GM06990 (cell line): Measurements from ENCODE around the gene MEI1.
"Not testable (repeated sequence)": the region's sequence is repeated elsewhere in the genome, so short reads cannot be mapped to it uniquely, and the experiment has no call there.

Source experiments
- DNase-seq: peaks from one replicate; pipeline ENCODE4 v3.0.0-alpha.2; 2011; ENCODE audit not compliant: insufficient read length; ENCODE audit errors: extremely low read depth
- H3K27me3 ChIP-seq: replicated peaks from 2 replicates; pipeline ENCODE4 v1.6.0; 2011; ENCODE audit warnings: low read length; ENCODE audit not compliant: control insufficient read depth, insufficient read depth
- H3K36me3 ChIP-seq: 2 replicates; pipeline ENCODE4 v1.5.1; 2011; ENCODE audit warnings: low read length; ENCODE audit not compliant: control insufficient read depth, insufficient read depth
- H3K4me3 ChIP-seq: replicated peaks from 2 replicates; pipeline ENCODE4 v1.5.1; 2011; ENCODE audit warnings: low read depth, mild to moderate bottlenecking, control low read depth, low read length
- TF ChIP-seq, protein P1 (sequence below): IDR thresholded peaks from 2 replicates; pipeline ENCODE4 v1.5.1; 2011; ENCODE audit warnings: low read length, control low read depth, mild to moderate bottlenecking, inconsistent platforms; ENCODE audit not compliant: insufficient read depth, poor library complexity, severe bottlenecking

Gene MEI1

DNA sequence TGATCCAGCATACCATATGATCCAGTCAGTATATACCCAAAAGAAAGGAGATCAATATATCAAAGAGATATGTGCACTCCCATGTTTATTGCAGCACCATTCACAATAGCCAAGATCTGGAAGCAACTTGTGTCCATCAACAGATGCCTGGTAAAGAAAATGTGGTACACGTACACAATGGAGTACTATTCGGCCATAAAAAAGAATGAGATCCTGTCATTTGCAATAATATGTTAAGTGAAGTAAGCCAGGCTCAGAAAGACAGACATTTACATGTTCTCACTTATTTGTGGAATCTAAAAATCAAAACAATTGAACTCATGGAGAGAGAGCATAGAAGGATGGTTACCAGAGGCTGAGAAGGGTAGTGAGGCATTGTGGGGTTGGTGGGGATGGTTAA, 37.6 kb upstream of the MEI1 start:
- H3K4me3 ChIP-seq: no peak overlapping the region
- no peaks in the 10 kb centered on the region for H3K27me3 ChIP-seq
- DNase-seq: no peak
- peaks cover 25% of the 10 kb centered on the region for H3K36me3 ChIP-seq
- TF ChIP-seq, protein P1, sequence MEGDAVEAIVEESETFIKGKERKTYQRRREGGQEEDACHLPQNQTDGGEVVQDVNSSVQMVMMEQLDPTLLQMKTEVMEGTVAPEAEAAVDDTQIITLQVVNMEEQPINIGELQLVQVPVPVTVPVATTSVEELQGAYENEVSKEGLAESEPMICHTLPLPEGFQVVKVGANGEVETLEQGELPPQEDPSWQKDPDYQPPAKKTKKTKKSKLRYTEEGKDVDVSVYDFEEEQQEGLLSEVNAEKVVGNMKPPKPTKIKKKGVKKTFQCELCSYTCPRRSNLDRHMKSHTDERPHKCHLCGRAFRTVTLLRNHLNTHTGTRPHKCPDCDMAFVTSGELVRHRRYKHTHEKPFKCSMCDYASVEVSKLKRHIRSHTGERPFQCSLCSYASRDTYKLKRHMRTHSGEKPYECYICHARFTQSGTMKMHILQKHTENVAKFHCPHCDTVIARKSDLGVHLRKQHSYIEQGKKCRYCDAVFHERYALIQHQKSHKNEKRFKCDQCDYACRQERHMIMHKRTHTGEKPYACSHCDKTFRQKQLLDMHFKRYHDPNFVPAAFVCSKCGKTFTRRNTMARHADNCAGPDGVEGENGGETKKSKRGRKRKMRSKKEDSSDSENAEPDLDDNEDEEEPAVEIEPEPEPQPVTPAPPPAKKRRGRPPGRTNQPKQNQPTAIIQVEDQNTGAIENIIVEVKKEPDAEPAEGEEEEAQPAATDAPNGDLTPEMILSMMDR: no peak

DNA sequence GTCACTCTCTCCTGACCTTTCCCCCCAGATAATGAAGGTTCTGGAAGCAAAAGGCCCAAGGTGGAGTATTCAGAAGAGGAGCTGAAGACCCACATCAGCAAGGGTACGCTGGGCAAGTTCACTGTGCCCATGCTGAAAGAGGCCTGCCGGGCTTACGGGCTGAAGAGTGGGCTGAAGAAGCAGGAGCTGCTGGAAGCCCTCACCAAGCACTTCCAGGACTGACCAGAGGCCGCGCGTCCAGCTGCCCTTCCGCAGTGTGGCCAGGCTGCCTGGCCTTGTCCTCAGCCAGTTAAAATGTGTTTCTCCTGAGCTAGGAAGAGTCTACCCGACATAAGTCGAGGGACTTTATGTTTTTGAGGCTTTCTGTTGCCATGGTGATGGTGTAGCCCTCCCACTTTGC, 35.7 kb upstream of the MEI1 start:
- H3K4me3 ChIP-seq, DNase-seq, H3K27me3 ChIP-seq: not testable (repeated sequence)
- peaks cover 18% of the 10 kb centered on the region for H3K36me3 ChIP-seq

DNA sequence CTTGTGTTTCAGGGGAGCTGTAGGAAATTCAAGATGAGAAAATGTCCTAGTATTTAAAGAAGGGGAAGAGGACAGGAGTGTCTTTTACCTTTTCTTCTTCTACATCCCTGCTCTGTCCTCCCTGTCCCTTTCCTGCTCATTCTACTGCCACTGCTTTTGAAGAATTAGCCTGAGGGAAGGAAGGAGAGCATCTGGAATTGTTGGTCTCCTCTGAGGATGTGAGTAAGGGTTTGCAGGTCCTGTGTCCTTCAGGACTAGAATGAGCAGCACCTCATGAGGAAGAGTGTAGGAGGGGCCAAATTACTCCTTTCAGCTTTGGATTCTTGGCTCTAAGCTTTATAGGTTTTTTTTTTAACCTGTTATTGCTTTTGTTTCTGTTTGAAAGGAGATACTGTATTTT, 34.8 kb upstream of the MEI1 start:
- Histone ChIP-seq H3K27me3 (no peaks in the 10 kb centered on the region), H3K36me3 (peaks cover 14% of the 10 kb centered on the region), H3K4me3 (no peak overlapping the region)
- TF ChIP-seq, protein P1: no peak
- no peak for DNase-seq

DNA sequence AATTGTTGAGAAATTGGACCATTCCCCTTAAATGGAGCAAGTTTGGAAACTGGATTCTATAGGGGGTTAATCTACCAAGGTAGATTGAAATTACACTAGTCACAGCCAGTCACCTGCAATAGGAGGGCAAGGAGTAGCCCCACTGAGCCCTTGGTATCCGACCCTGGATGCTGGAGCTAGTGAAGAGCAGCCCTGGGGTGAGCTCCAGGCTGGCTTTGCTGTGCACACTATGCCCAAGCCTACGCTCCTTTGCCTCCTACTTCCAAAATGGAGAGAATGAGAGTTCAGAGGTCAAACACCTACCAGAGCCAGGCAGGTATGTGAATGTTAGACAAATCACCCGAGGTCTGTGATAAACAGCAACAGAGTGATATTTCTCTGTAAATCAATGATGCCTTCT, 34.4 kb upstream of the MEI1 start:
- Histone ChIP-seq H3K27me3 (no peaks in the 10 kb centered on the region), H3K36me3 (peaks cover 13% of the 10 kb centered on the region), H3K4me3 (no peak overlapping the region)
- no peak for DNase-seq
- TF ChIP-seq, protein P1: no peak

DNA sequence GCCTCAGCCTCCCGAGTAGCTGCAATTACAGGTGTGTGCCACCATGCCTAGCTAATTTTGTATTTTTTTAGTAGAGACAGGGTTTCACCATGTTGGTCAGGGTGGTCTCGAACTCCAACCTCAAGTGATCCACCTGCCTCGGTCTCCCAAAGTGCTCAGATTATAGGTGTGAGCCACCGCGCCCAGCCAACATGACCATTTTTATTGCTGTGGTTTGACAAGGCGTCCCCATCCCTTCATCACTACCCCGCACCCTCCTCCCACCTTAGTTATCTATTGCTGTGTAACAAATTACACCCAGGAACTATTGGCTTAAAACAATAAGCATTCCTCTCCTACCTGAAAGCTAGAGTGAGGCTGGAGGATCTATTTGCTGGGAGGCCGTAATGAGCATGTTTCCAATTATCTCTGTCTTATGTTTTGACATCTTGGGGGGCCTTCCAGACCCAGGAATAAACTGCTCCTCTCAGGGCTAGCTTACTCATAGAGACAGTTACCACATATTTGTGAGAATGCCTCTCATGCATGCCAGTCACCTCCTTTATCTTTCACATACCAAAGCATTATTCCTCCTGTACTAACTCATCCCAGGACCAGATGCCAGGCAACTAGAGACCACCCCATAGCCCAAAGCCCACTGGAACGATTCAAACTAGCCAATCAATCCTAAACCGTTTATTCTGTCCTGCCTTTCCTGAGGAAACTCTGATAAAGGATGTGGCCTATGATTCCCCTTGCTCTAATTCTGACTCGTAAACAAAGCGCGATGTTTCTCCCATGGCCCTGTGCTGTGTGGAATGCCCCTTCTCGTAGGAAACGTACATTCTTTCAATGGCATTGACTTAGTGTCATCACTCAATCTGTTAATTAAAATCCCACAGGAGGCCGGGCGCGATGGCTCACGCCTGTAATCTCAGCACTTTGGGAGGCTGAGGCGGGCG, 30.1 kb upstream of the MEI1 start:
- no peaks in the 10 kb centered on the region for H3K27me3 ChIP-seq
- TF ChIP-seq, protein P1: no peak
- no peak overlapping the region for H3K4me3 ChIP-seq
- no peak for DNase-seq
- H3K36me3 ChIP-seq: peaks cover 5% of the 10 kb centered on the region

DNA sequence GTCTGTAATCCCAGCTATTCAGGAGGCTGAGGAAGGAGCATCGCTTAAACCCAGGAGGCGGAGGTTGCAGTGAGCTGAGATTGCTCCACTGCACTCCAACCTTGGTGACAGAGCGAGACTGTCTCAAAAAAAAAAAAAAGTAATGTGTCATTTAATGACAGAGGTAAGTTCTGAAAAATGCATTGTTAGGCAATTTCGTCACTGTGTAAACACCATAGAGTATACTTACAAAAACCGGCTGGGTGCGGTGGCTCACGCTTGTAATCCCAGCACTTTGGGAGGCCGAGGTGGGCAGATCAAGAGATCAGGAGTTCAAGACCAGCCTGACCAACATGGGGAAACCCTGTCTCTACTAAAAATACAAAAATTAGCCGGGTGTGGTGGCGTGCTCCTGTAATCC, 27.2 kb upstream of the MEI1 start:
- H3K36me3 ChIP-seq: peaks cover 13% of the 10 kb centered on the region
- H3K4me3 ChIP-seq, DNase-seq, H3K27me3 ChIP-seq: not testable (repeated sequence)
